HG03025 (cell line): ENCODE data around the gene HOXA6.

ENCODE experiments used
- ATAC-seq: cut with Tn5 transposase; IDR thresholded peaks from one replicate; pipeline ENCODE4 v1.9.1; 2021; ENCODE audit warnings: mild to moderate bottlenecking, moderate library complexity; ENCODE audit not compliant: unreplicated experiment, low FRiP score

Gene HOXA6

GRCh38 chr7:27126596-27127327 is 20.8 kb downstream of the HOXA6 start:
- ATAC-seq = no peak

DNA sequence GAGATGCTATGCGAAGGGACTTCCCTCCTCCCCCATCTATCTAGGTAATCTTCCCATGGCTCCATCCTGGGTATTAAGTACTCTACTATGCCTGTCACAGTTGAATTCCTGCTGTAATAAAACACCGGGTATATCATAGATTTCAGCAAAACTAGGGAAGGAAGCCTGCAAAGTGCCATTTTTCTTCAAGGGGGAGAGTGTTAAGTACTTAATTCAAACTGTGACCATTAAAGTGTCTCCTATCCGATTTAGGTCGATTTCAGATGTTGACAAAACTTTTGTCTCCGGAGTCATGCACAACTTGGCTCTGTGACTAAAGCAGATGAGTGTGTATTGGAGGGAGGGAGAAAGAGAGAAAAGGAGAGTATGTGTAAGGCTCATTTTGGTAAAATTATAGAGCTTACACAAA is 21.6 kb downstream of the HOXA6 start:
- ATAC-seq = no peak

GRCh38 chr7:27124902-27125689 is 22.5 kb downstream of the HOXA6 start:
- ATAC-seq = no peak

DNA sequence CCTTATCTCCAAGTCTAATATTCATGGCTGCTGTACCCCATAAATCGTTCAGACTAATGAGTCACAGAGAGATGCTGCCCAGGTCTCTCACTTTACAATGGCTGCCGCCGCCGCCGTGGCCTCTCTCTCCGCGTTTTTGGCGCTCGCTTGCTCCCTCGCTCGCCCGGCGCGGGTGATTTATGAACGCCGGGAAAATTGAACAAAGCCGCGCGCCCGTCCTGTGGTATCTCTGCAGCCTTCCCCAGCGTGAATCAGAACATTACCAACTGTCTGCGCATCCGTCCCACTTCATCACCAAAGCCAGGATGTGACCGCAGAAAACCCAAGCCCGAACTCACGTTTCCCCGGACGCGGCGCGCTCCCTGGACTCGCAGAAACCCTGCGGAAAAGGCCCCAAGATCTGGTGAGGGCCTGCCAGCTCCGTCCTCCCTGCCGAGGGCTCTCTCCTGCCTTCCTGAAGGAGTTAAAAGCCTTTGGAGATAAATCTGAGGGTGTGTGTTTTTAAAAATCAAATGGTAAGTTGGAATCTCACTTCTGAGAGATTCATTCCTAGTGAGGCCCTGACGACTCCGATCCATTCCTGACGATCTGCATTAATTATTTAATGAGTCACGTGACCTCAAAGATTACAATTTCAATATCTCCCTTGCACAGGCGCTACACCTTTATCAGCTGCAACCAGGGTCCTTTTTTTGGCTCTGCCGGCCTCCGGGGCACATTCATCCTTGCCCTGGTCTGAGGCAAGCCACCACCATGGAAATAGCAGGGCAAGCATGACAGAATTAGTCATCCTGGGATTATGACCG is 23.3 kb downstream of the HOXA6 start:
- ATAC-seq = no peak

- no peak for ATAC-seq
Observed at GRCh38 chr7:27123477-27124053, 24.0 kb downstream of the HOXA6 start.

GRCh38 chr7:27123007-27123476 is 24.5 kb downstream of the HOXA6 start:
- no peak for ATAC-seq

DNA sequence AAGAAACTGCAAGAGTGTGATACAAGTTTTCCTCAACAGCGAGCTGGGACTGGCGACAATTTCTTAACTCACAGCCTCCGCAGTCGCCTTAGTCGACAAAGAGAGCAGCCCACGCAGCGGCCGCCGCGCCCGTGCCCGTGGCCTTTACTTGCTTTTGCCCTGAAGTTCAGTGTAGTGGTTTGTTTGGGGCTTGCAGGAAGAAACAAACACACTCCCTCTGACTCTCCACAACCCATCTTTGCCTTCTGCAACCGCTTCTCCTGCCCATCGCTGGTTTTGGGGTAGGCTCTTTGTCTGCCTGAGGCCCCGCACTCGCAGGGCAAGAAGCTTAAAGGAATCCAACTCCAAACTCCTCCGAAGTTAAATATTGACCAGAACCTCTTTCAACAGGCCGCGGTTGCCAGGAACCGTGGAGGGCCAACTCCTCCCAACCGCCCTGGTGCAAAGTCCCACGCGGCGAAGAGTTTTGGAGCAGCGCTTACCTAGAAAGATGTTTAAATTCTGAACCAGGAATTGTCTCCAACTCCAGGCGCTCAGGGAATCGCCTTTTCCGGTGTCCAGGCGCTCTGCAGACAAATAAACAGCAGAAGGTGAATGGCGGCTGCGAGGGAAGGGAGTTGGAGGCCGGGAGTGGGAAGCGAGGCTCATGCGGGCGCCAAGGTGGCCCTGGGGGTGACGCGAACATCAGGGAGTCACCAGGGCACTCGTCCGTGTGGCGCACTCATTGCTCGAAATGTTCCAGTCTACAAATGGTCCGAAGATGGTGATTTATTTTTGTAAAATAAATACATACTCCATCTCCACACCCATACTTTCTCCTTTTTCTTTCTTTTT is 25.3 kb downstream of the HOXA6 start:
- ATAC-seq = no peak

DNA sequence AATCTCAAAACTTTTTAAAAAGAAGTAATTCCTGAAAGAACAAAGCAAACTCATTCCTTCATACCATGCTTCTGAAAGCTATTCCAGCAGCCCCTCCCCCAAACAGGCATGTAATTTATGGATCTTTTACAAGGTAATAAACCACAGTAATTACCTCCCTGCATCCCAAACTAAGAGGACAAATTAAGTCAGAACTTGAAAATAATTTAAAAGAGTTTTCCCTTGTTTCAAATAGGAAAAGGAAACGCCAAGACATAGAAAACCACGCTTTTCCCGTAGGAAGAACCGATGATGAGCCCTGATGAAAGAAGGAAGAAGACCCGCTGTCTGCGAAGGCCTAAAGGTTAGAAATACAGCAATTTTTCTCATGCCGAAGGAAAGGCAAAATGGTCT is 25.9 kb downstream of the HOXA6 start:
- ATAC-seq = no peak

DNA sequence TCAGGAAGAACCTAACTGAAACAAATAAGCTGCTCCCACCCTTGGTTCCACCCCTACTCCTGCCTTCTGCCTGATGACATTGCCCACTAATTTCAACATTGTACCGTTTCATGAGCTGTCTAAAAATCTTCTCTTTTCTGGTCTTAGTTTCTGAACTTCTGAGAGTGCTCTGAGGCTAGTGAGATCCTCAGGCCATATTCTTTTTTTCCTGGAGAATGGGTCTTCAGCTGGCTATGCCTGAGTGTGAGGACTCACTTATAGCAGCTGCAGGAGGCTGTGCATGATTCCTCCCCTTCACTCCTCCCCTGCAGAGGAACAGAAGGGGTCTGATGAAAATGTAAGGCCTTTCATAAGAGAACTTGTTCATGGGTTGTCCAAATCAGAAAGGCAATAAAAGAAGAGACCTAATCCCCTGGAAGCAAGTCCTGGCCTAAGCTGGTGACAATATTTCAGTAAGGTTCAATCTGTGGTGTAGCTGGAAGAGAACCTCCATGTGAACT is 28.1 kb downstream of the HOXA6 start:
- no peak for ATAC-seq

DNA sequence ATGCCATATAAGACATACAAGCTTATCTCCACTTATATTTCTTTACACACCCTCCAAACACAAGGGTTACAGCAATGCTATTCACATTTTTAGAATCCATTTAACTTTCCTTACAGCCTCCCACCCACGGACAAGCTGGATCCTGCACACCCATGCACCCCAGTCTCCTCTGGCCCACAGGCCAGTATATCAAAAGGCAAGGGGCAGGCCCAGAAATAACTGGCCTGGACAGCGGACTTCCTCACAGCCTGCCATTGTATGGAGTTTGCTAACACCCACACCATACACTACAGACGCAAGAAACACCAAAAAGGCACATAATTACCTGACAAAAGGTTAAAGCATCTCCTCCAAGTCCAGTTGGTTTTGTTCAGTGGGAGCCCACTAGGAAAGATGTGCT is 29.0 kb downstream of the HOXA6 start:
- no peak for ATAC-seq

GRCh38 chr7:27117887-27118491 is 29.6 kb downstream of the HOXA6 start:
- ATAC-seq = no peak

- ATAC-seq = no peak
Observed at GRCh38 chr7:27116962-27117886, 30.4 kb downstream of the HOXA6 start.

DNA sequence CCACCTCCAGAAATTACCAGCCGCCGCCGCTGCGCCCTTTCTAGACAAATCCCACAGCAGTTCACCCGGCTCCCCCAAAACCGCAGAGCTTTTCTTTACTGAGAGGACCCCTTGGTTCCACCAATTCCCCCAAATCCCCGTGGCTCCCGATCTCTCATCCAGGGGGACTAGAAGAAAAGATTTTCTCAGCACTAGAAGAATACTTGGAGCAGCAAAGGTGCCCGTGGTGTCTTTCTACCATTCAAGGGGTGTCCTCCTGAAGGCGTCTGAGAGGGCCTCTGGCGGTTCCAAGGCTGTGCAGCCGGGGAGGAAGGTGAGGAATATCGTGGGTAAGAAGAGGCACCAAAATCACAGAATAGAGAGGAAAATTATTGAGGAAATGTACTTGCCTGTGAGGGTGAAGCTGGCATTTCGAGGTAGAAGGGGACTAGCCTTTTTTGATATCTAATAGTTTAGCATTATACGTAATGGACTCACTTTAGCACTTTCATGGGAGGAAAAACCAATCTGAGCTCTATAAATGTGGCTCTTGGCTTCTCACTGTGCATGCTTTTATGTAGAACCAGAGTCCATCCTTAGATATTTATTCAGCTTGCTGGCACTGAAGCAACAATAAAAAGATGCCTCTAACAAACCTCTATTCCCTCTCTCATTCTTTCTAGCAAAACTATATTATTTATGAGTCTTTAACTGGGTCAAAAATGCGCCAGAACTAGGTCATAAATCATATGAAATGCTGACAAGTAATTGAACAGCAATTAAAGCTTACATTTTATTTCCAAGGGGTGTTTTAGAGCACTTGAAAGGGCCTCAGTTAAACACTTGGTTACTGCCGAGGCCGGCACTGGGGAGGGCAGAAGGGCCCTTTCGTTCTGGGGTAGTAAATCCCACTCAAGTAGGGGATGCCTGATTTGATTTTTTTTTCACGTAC is 31.3 kb downstream of the HOXA6 start:
- ATAC-seq = no peak

GRCh38 chr7:27115221-27116026 is 32.1 kb downstream of the HOXA6 start:
- ATAC-seq = no peak

DNA sequence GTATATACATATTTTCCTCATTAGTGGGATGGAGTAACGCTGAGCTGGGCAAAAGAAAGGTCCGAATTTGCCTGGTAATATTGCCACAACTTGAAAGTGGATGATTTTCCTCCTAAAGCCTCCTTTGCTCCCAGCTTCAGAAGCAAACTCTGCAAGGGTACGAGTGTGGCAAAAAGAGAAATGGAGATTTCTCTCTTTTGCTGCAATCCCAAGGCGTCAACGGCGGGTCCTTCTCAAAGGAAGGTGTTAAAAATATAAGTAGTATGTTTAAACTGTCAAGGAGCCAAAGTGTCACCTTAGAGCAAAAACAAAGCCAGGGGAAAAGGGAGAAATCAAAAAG is 32.7 kb downstream of the HOXA6 start:
- no peak for ATAC-seq

DNA sequence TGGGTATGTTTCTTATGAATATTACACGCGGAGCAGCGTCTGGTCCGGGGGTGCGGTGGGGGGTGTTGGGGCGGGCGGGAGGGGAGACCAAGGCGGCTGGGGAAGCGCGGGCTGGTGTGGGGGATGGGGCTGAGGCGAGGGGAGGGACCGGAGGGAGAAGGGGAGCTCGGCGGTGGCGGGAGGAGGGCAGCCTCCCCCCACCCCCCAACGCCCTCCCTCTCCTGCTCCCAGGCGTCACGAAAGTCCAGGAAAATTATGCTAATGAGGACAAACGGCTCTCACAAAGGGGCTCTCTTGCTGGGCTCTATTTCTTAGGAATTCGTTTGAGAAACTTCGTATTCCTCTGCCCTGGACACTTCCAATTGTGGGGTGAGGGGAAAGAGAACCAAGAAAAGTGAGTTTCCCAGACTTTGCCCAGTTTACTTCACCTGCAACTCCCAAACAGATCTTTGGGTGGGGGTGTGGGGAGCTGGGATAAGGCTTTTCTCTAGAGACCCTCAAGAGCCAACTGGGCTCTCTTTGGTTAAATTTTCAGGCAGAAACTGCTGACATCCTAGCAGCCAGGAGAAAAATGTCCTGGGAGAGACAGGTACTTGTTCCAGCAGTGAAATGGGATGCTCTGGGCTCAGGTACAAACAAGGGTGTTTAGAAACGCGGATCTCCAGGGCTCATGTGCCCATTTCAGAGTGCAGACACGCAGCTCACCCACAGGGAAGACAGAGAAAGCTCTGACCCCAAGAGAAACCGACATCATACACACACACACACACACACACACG is 33.4 kb downstream of the HOXA6 start:
- no peak for ATAC-seq
